ENCODE data around the gene EXOSC9.

DNA sequence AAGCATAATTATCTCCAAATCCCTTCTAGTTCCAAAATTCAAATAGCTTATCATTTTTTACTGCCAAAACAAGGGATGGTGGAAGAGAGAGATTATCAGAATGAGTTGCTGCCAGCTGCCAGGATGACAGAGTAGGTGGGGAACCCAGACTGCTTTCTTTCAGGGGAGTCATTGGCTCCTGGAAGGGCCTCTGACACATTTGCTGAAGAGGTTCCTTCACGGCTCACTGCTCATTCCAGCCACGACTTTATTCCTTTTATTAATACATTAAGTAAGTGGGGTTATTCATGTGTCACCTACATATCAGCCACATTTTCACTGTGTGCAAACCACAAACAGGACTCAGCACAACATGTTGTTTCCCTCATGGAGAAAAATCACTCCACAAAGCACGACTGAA is 23.5 kb upstream of the EXOSC9 start:
- TF ChIP-seq, protein P1, sequence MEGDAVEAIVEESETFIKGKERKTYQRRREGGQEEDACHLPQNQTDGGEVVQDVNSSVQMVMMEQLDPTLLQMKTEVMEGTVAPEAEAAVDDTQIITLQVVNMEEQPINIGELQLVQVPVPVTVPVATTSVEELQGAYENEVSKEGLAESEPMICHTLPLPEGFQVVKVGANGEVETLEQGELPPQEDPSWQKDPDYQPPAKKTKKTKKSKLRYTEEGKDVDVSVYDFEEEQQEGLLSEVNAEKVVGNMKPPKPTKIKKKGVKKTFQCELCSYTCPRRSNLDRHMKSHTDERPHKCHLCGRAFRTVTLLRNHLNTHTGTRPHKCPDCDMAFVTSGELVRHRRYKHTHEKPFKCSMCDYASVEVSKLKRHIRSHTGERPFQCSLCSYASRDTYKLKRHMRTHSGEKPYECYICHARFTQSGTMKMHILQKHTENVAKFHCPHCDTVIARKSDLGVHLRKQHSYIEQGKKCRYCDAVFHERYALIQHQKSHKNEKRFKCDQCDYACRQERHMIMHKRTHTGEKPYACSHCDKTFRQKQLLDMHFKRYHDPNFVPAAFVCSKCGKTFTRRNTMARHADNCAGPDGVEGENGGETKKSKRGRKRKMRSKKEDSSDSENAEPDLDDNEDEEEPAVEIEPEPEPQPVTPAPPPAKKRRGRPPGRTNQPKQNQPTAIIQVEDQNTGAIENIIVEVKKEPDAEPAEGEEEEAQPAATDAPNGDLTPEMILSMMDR (IDR thresholded peaks at IDR 0.05; ENCODE audit: low read depth, low read length) = no peak
- TF ChIP-seq POLR2A (IDR thresholded peaks at IDR 0.05; ENCODE audit: extremely low read depth, insufficient read length) (no peak), MYC (IDR thresholded peaks at IDR 0.05; ENCODE audit: low read depth, low read length) (no peak)

Data from NB4 (cell line).